Astrocyte of the spinal cord (primary cell): Measurements from ENCODE around the gene PHACTR3.
"Not testable (repeated sequence)": the region's sequence is repeated elsewhere in the genome, so short reads cannot be mapped to it uniquely, and the experiment has no call there.

Experiments
- DNase-seq: peaks from one replicate; pipeline ENCODE4 v3.0.0; 2011; ENCODE audit warnings: low read depth, low spot score
- H3K4me3 ChIP-seq: 2 replicates; pipeline ENCODE4 v1.5.1; 2011; ENCODE audit warnings: low read depth, mild to moderate bottlenecking, low read length, moderate library complexity
- CTCF ChIP-seq: IDR thresholded peaks from 2 replicates; pipeline ENCODE4 v1.5.1; 2012; ENCODE audit warnings: low read depth, mild to moderate bottlenecking, low read length, inconsistent platforms
- in situ Hi-C: cut with HindIII; loops from 2 replicates; pipeline ENCODE4 v1.10.0; 2017; ENCODE audit warnings: low sequenced_read_pairs

The PHACTR3 gene

GRCh38 chr20:59884494-59884893 is 280.2 kb downstream of the PHACTR3 start:
- in situ Hi-C loops, result no loop called here
- no peak for DNase-seq
- TF ChIP-seq CTCF, result no peak
- H3K4me3 ChIP-seq, result no peak overlapping the region

GRCh38 chr20:59888050-59888449 is 283.7 kb downstream of the PHACTR3 start:
- H3K4me3 ChIP-seq, result no peak overlapping the region
- DNase-seq, result no peak
- no peak for TF ChIP-seq CTCF
- in situ Hi-C loops, result no loop called here

- in situ Hi-C loops, DNase-seq, H3K4me3 ChIP-seq: not testable (repeated sequence)
Measured at GRCh38 chr20:59890035-59890434, 285.7 kb downstream of the PHACTR3 start.

GRCh38 chr20:59891581-59891980 is 287.2 kb downstream of the PHACTR3 start:
- TF ChIP-seq CTCF, result no peak
- in situ Hi-C loops, result no loop called here
- DNase-seq, result no peak
- no peak overlapping the region for H3K4me3 ChIP-seq

GRCh38 chr20:59895908-59896307 is 291.6 kb downstream of the PHACTR3 start:
- in situ Hi-C loops, result no loop called here

More at GRCh38 chr20:59895908-59896307, 291.6 kb downstream of the PHACTR3 start:
- no peak for DNase-seq
- no peak overlapping the region for H3K4me3 ChIP-seq
- TF ChIP-seq CTCF, result no peak
